ENCODE results near the gene ADH1A.

Gene ADH1A

DNA sequence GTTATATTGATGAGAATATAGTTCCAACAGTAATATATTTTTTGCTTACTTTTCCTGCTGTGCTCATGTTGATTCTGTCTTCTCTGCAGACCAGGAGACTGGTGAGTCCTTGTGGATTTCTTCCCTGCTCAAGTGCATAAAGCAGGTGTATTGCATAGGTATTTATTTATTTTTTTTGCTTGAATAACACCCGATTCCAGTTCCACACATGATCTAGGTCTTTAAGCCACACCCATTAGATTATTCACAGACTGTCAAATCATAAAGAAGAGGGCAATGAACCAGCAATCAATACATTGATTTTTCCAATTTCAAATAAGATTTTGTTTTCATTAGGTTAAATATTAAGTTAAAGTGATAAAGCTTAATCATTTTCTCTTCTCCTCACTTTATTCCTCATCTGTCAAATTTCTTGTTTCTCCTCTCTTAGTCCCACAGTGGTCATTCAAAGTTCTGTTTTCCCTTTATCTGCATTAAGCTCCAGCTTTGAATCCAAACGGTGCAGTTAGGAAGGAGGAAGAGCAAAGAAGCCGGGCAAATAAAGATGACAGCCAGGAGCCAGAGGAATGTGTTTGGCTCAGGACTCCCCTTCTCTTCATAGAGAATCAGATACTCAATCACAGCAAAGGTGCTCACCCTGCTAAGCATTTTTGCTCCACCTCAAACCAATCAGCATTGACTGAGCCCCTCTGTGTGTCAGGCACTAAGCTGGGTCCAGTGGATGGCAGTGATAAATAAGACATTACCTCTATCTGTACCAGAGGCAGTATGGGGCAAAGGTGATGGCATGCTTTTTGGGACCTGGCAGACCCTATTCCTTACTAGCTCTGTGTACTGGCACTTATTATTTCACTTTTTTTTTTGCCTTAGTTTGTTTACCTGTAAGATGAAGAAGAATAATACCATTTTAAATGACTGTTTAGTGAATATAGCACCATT lies at the start of gene ADH1A:
TSS of gene ADH1A (minus strand) at position 138 of the 939 bp plus-strand sequence. CDS start at position 67, 71 bp downstream.
- Histone ChIP-seq H3K4me1 (ENCODE audit: control insufficient read depth in 1 of 2, insufficient read depth in 1 of 2, low read depth in 1 of 2, low read length in 1 of 2) (no peaks in the 10 kb centered on the region), H3K9me3 (no peaks in the 10 kb centered on the region), H3K4me3 (ENCODE audit: low read depth in 1 of 2, low read length in 1 of 2) (no peak within 1 kb of the TSS), H3K27ac (no peak within 1 kb of the TSS), H3K27me3 (no peaks in the 10 kb centered on the region), H3K36me3 (no peaks in the 10 kb centered on the region)
- TF ChIP-seq, protein P1, sequence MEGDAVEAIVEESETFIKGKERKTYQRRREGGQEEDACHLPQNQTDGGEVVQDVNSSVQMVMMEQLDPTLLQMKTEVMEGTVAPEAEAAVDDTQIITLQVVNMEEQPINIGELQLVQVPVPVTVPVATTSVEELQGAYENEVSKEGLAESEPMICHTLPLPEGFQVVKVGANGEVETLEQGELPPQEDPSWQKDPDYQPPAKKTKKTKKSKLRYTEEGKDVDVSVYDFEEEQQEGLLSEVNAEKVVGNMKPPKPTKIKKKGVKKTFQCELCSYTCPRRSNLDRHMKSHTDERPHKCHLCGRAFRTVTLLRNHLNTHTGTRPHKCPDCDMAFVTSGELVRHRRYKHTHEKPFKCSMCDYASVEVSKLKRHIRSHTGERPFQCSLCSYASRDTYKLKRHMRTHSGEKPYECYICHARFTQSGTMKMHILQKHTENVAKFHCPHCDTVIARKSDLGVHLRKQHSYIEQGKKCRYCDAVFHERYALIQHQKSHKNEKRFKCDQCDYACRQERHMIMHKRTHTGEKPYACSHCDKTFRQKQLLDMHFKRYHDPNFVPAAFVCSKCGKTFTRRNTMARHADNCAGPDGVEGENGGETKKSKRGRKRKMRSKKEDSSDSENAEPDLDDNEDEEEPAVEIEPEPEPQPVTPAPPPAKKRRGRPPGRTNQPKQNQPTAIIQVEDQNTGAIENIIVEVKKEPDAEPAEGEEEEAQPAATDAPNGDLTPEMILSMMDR (IDR thresholded peaks at IDR 0.05) = no peak

DNA sequence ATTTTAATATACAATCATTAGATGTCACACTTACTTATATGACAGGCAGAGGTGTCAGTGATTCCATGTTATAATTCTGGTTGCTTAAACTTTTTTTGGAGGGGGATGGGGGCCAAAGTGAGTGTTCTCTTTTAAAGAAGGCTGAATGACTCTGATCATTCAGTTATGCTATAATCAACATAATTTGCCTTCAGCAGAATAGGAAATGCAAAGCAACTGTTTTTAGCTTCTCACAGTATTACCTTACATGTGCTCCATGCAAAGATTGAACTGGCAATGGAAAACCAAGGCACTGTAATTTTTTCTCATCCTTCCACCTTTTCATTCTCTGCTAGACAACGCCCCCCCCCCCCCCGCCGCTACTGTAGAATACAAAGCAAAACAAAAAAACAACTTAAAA lies 48.4 kb upstream of the ADH1A start:
- no peak overlapping the region for H3K4me3 ChIP-seq (ENCODE audit: low read depth in 1 of 2, low read length in 1 of 2)
- H3K9me3 ChIP-seq = no peaks in the 10 kb centered on the region
- TF ChIP-seq, protein P1 (IDR thresholded peaks at IDR 0.05) = no peak

DNA sequence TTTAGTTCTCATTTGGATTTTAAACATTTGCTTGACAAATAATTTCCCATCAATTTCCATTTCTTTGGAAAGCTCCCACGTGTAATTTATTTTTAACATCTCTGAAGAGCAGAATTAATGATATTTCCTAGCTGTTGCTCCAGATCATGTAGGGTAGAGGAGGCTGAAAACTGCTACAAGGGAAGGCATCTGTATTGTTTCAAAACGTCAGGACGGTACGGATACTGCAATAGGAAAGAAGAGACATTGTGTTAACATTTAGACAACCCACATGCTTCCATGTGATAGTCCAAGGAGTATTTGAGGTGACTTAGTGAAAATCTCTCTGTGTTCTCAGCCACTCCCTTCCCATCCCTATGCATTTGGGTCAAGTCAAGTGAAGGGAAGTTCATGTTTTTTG lies 45.8 kb upstream of the ADH1A start:
- Histone ChIP-seq H3K9me3 (no peaks in the 10 kb centered on the region), H3K27ac (no peak overlapping the region), H3K27me3 (no peaks in the 10 kb centered on the region), H3K36me3 (no peaks in the 10 kb centered on the region), H3K4me3 (ENCODE audit: low read depth in 1 of 2, low read length in 1 of 2) (no peak overlapping the region), H3K4me1 (ENCODE audit: control insufficient read depth in 1 of 2, insufficient read depth in 1 of 2, low read depth in 1 of 2, low read length in 1 of 2) (no peaks in the 10 kb centered on the region)
- TF ChIP-seq, protein P1 (IDR thresholded peaks at IDR 0.05) = no peak

More for the DNA sequence above, 48.4 kb upstream of the ADH1A start:
- no peak overlapping the region for H3K27ac ChIP-seq
- no peaks in the 10 kb centered on the region for H3K27me3 ChIP-seq
- H3K4me1 ChIP-seq (ENCODE audit: control insufficient read depth in 1 of 2, insufficient read depth in 1 of 2, low read depth in 1 of 2, low read length in 1 of 2) = no peaks in the 10 kb centered on the region
- no peaks in the 10 kb centered on the region for H3K36me3 ChIP-seq

DNA sequence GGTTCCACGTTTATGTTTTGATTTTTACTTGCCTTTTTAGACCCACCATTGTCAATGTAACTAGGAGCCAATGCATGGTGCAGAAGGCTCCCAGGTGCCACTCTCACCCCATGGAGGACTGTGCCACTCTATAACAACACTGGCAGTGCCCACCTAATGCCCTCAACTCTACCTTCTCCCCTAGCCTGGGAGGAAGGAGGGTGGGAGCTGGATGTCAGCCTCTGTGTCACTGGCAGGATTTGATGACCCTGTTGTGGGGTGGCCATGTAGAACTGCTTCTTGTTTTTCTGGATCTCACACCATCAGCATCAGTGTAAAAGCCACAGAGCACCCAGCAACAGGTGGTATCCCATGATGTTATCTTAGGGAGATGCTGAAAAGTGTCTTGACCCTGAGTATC lies 44.1 kb upstream of the ADH1A start:
- Histone ChIP-seq H3K36me3 (no peaks in the 10 kb centered on the region), H3K9me3 (no peaks in the 10 kb centered on the region), H3K27ac (no peak overlapping the region), H3K4me3 (ENCODE audit: low read depth in 1 of 2, low read length in 1 of 2) (no peak overlapping the region), H3K4me1 (ENCODE audit: control insufficient read depth in 1 of 2, insufficient read depth in 1 of 2, low read depth in 1 of 2, low read length in 1 of 2) (no peaks in the 10 kb centered on the region), H3K27me3 (no peaks in the 10 kb centered on the region)
- TF ChIP-seq, protein P1 (IDR thresholded peaks at IDR 0.05) = no peak

DNA sequence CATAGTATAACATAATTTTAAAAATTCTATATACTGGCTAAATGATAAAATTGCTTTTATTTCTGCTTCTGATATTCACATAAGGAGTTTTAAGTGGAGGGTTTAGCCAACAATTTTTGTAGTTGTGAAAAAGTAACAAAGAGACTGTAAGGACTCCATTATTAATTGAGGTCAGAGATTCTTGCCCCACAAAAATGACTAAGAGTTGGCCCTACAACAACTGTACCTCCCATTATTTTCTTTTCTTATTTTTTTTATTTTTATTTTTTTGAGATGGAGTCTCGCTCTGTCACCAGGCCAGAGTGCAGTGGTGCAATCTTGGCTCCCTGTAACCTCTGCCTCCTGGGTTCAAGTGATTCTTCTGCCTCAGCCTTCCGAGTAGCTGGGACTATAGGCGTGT lies 39.9 kb upstream of the ADH1A start:
- TF ChIP-seq, protein P1 (IDR thresholded peaks at IDR 0.05) = no peak
- Histone ChIP-seq H3K27ac (no peak overlapping the region), H3K4me3 (ENCODE audit: low read depth in 1 of 2, low read length in 1 of 2) (no peak overlapping the region), H3K9me3 (no peaks in the 10 kb centered on the region), H3K4me1 (ENCODE audit: control insufficient read depth in 1 of 2, insufficient read depth in 1 of 2, low read depth in 1 of 2, low read length in 1 of 2) (no peaks in the 10 kb centered on the region), H3K27me3 (no peaks in the 10 kb centered on the region), H3K36me3 (no peaks in the 10 kb centered on the region)
